Measurements from ENCODE around the gene SFXN4.

DNA sequence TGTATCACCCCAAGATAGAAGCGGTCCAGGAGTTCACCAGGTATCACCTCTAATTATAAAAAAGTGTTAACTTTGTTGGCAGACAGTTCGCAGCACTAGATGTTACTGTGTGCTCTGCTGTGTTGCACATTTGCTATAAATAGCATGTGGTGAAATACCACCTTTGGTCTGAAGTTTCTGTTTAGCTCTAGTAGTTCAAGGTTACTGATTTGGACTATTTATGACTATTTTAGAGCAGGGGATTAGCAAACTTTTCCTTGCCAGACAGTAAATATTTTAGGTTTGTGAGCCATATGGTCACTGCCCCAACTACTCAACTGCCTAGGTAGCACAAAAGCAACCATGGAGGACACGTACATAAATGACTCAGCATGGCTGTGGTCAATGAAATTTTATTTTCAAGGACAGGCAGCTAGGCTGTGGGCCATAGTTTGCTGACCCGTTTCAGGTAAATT is 45.1 kb downstream of the SFXN4 start:
- TF ChIP-seq PHF8 (IDR thresholded peaks at IDR 0.05; ENCODE audit: borderline replicate concordance, low read depth) (no peak), MAZ (IDR thresholded peaks at IDR 0.05; ENCODE audit: borderline replicate concordance, low read depth, low read length) (no peak), HOXA7 (CRISPR knock-in tag; IDR thresholded peaks at IDR 0.05) (no peak), RNF2 (IDR thresholded peaks at IDR 0.05; ENCODE audit: borderline replicate concordance, low read depth) (no peak), EP300 (IDR thresholded peaks at IDR 0.05) (no peak), POLR2A (IDR thresholded peaks at IDR 0.05; ENCODE audit: low read length) (no peak), CEBPB (IDR thresholded peaks at IDR 0.05) (no peak), POLR2AphosphoS2 (conservative IDR thresholded peaks at IDR 0.05; ENCODE audit: low read length) (no peak), SMC3 (IDR thresholded peaks at IDR 0.05) (no peak), MAFK (IDR thresholded peaks at IDR 0.05; ENCODE audit: partially characterized antibody) (peak; percentile 21)
- TF ChIP-seq, protein P1, sequence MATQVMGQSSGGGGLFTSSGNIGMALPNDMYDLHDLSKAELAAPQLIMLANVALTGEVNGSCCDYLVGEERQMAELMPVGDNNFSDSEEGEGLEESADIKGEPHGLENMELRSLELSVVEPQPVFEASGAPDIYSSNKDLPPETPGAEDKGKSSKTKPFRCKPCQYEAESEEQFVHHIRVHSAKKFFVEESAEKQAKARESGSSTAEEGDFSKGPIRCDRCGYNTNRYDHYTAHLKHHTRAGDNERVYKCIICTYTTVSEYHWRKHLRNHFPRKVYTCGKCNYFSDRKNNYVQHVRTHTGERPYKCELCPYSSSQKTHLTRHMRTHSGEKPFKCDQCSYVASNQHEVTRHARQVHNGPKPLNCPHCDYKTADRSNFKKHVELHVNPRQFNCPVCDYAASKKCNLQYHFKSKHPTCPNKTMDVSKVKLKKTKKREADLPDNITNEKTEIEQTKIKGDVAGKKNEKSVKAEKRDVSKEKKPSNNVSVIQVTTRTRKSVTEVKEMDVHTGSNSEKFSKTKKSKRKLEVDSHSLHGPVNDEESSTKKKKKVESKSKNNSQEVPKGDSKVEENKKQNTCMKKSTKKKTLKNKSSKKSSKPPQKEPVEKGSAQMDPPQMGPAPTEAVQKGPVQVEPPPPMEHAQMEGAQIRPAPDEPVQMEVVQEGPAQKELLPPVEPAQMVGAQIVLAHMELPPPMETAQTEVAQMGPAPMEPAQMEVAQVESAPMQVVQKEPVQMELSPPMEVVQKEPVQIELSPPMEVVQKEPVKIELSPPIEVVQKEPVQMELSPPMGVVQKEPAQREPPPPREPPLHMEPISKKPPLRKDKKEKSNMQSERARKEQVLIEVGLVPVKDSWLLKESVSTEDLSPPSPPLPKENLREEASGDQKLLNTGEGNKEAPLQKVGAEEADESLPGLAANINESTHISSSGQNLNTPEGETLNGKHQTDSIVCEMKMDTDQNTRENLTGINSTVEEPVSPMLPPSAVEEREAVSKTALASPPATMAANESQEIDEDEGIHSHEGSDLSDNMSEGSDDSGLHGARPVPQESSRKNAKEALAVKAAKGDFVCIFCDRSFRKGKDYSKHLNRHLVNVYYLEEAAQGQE (IDR thresholded peaks at IDR 0.05): no peak
- TF ChIP-seq, protein P2, sequence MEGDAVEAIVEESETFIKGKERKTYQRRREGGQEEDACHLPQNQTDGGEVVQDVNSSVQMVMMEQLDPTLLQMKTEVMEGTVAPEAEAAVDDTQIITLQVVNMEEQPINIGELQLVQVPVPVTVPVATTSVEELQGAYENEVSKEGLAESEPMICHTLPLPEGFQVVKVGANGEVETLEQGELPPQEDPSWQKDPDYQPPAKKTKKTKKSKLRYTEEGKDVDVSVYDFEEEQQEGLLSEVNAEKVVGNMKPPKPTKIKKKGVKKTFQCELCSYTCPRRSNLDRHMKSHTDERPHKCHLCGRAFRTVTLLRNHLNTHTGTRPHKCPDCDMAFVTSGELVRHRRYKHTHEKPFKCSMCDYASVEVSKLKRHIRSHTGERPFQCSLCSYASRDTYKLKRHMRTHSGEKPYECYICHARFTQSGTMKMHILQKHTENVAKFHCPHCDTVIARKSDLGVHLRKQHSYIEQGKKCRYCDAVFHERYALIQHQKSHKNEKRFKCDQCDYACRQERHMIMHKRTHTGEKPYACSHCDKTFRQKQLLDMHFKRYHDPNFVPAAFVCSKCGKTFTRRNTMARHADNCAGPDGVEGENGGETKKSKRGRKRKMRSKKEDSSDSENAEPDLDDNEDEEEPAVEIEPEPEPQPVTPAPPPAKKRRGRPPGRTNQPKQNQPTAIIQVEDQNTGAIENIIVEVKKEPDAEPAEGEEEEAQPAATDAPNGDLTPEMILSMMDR (IDR thresholded peaks at IDR 0.05): no peak
- TF ChIP-seq, protein P3, sequence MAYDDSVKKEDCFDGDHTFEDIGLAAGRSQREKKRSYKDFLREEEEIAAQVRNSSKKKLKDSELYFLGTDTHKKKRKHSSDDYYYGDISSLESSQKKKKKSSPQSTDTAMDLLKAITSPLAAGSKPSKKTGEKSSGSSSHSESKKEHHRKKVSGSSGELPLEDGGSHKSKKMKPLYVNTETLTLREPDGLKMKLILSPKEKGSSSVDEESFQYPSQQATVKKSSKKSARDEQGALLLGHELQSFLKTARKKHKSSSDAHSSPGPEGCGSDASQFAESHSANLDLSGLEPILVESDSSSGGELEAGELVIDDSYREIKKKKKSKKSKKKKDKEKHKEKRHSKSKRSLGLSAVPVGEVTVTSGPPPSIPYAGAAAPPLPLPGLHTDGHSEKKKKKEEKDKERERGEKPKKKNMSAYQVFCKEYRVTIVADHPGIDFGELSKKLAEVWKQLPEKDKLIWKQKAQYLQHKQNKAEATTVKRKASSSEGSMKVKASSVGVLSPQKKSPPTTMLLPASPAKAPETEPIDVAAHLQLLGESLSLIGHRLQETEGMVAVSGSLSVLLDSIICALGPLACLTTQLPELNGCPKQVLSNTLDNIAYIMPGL (CRISPR knock-in tag; IDR thresholded peaks at IDR 0.05; ENCODE audit: borderline replicate concordance): no peak
